Measurements from ENCODE around the gene UBP1.
"Not testable (repeated sequence)": the region's sequence is repeated elsewhere in the genome, so short reads cannot be mapped to it uniquely, and the experiment has no call there.

Gene UBP1

DNA sequence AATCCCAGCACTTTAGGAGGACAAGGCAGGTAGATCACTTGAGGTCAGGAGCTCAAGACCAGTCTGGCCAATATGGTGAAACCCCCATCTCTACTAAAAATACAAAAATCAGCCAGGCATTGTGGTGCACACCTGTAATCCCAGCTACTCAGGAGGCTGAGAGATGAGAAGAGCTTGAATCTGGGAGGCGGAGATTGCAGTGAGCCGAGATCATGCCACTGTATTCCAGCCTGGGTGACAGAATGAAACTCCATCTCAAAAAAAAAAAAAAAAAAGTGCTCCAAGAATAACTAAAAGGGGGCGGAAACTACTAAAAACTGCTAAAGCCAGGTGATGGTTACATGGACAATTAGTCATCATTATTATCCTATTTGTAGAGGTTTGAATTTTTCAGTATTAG, 29.4 kb downstream of the UBP1 start:
- not testable (repeated sequence) for H3K4ac ChIP-seq (ENCODE audit: low read depth, low read length); H3K4me3 ChIP-seq (ENCODE audit: low read length); H3K56ac ChIP-seq (ENCODE audit: low read length); H4K8ac ChIP-seq (ENCODE audit: low read depth, low read length); H3K23ac ChIP-seq (ENCODE audit: low read length); H3K4me1 ChIP-seq (ENCODE audit: control insufficient read depth, low read depth, low read length); H3K79me2 ChIP-seq (ENCODE audit: control insufficient read depth, insufficient read depth, low read length); H3K9ac ChIP-seq (ENCODE audit: low read length); DNase-seq; H3K27ac ChIP-seq (ENCODE audit: low read depth, low read length); H2AK5ac ChIP-seq (ENCODE audit: low read length); H3K36me3 ChIP-seq (ENCODE audit: control insufficient read depth, insufficient read depth, low read length); H3K79me1 ChIP-seq (ENCODE audit: low read length); H3K18ac ChIP-seq (ENCODE audit: low read length); H2BK15ac ChIP-seq (replicated peaks; ENCODE audit: low read depth); H2BK120ac ChIP-seq (ENCODE audit: low read depth, low read length); H2BK5ac ChIP-seq (ENCODE audit: low read length); H4K5ac ChIP-seq (ENCODE audit: low read length); H3K4me2 ChIP-seq (ENCODE audit: low read length); H3K27me3 ChIP-seq (ENCODE audit: insufficient read depth, low read length, poor library complexity)
- WGBS (ENCODE audit: extremely low coverage, insufficient coverage, low lambda C conversion rate): no CpG with 5 or more reads among the region's 3 CpGs

DNA sequence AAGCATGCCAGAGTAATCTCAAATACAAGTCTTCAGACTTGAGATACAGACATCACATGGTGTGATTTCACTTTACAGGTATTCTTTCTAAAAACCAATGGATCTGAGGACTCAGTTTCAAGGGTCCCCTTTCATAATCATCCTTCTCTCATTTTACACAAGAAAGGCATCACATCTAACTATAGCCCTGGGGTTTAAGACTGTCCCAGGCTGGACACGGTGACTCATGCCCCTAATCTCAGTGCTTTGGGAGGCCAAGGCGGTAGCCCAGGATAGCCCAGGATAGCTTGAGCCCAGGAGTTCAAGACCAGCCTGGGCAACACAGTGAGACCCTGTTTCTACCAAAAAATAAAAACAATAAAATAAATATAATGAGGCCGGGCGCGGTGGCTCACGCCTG, 36.4 kb downstream of the UBP1 start:
- Histone ChIP-seq H3K4me1 (ENCODE audit: control insufficient read depth, low read depth, low read length) (no peaks in the 10 kb centered on the region), H3K27me3 (ENCODE audit: insufficient read depth, low read length, poor library complexity) (no peaks in the 10 kb centered on the region), H2BK5ac (ENCODE audit: low read length) (no peak overlapping the region), H4K5ac (ENCODE audit: low read length) (no peak overlapping the region), H3K4ac (ENCODE audit: low read depth, low read length) (no peak overlapping the region), H3K18ac (ENCODE audit: low read length) (no peak overlapping the region), H3K79me1 (ENCODE audit: low read length) (peaks cover 2% of the 10 kb centered on the region), H2BK15ac (replicated peaks; ENCODE audit: low read depth) (no peak overlapping the region), H3K79me2 (ENCODE audit: control insufficient read depth, insufficient read depth, low read length) (no peaks in the 10 kb centered on the region), H3K56ac (ENCODE audit: low read length) (no peak overlapping the region), H2BK120ac (ENCODE audit: low read depth, low read length) (no peak overlapping the region), H3K9ac (ENCODE audit: low read length) (no peak overlapping the region), H4K8ac (ENCODE audit: low read depth, low read length) (no peak overlapping the region), H2AK5ac (ENCODE audit: low read length) (no peak overlapping the region), H3K36me3 (ENCODE audit: control insufficient read depth, insufficient read depth, low read length) (peaks cover 5% of the 10 kb centered on the region), H3K23ac (ENCODE audit: low read length) (no peak overlapping the region), H3K4me3 (ENCODE audit: low read length) (no peak overlapping the region), H3K27ac (ENCODE audit: low read depth, low read length) (no peak overlapping the region), H3K4me2 (ENCODE audit: low read length) (no peak overlapping the region)
- no peak for DNase-seq
- no CpG with 5 or more reads among the region's 6 CpGs for WGBS (ENCODE audit: extremely low coverage, insufficient coverage, low lambda C conversion rate)

DNA sequence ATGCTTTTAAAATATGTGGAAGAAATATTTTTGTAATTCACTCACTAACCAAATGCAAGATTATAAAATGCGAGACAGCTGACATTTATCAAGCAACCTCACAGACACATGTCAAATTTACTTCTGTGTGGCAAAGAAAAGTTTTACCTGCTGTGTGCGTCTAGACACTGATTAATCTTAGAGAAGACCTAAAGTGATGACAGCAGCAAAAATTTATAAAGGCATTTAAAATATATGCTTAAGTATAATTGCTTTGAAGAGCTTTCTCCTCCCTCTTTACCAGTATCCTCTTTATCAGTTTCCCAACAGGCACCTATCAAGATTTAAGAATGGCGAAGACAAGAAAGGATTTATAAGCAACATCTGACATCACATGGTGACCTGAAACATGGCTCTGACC, 37.3 kb downstream of the UBP1 start:
- no peak overlapping the region for H4K5ac ChIP-seq (ENCODE audit: low read length)
- no peak overlapping the region for H3K4ac ChIP-seq (ENCODE audit: low read depth, low read length)
- H3K56ac ChIP-seq (ENCODE audit: low read length): no peak overlapping the region
- peaks cover 9% of the 10 kb centered on the region for H3K36me3 ChIP-seq (ENCODE audit: control insufficient read depth, insufficient read depth, low read length)
- no peak overlapping the region for H3K27ac ChIP-seq (ENCODE audit: low read depth, low read length)
- H3K27me3 ChIP-seq (ENCODE audit: insufficient read depth, low read length, poor library complexity): no peaks in the 10 kb centered on the region
- H3K4me3 ChIP-seq (ENCODE audit: low read length): no peak overlapping the region
- H2BK5ac ChIP-seq (ENCODE audit: low read length): no peak overlapping the region
- H3K9ac ChIP-seq (ENCODE audit: low read length): no peak overlapping the region
- H4K8ac ChIP-seq (ENCODE audit: low read depth, low read length): no peak overlapping the region
- H3K79me1 ChIP-seq (ENCODE audit: low read length): peaks cover 2% of the 10 kb centered on the region
- WGBS (ENCODE audit: extremely low coverage, insufficient coverage, low lambda C conversion rate): no CpG with 5 or more reads among the region's 3 CpGs
- no peak overlapping the region for H2BK15ac ChIP-seq (replicated peaks; ENCODE audit: low read depth)
- no peak for DNase-seq
- H3K79me2 ChIP-seq (ENCODE audit: control insufficient read depth, insufficient read depth, low read length): no peaks in the 10 kb centered on the region
- no peak overlapping the region for H2AK5ac ChIP-seq (ENCODE audit: low read length)
- H3K23ac ChIP-seq (ENCODE audit: low read length): no peak overlapping the region
- no peak overlapping the region for H3K4me2 ChIP-seq (ENCODE audit: low read length)
- H2BK120ac ChIP-seq (ENCODE audit: low read depth, low read length): no peak overlapping the region
- H3K4me1 ChIP-seq (ENCODE audit: control insufficient read depth, low read depth, low read length): no peaks in the 10 kb centered on the region
- H3K18ac ChIP-seq (ENCODE audit: low read length): no peak overlapping the region

DNA sequence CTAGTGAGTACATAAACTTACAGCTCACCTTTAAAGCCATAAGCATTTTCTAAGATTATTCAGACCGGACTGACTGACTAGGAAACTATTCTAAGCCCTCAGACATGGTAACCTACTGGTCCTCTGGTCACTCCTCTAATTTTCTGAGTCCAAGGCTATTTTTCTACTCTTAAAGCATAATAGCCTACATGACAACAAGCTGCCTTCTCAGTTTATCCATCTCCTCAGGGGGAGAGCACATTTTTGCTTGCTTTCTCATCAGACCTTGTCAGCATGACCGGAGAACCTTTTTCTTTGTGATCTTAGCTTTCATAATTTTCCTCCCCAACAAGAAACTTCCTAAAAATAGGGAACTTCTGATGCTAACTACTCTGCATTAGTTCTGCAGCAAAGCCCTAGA, 38.4 kb downstream of the UBP1 start:
- Histone ChIP-seq H3K79me1 (ENCODE audit: low read length) (peaks cover 2% of the 10 kb centered on the region), H3K4me2 (ENCODE audit: low read length) (no peak overlapping the region), H2BK120ac (ENCODE audit: low read depth, low read length) (no peak overlapping the region), H2AK5ac (ENCODE audit: low read length) (no peak overlapping the region), H3K27me3 (ENCODE audit: insufficient read depth, low read length, poor library complexity) (no peaks in the 10 kb centered on the region), H3K56ac (ENCODE audit: low read length) (no peak overlapping the region), H3K4me1 (ENCODE audit: control insufficient read depth, low read depth, low read length) (no peaks in the 10 kb centered on the region), H3K23ac (ENCODE audit: low read length) (no peak overlapping the region), H2BK15ac (replicated peaks; ENCODE audit: low read depth) (no peak overlapping the region), H3K4me3 (ENCODE audit: low read length) (no peak overlapping the region), H3K9ac (ENCODE audit: low read length) (no peak overlapping the region), H4K5ac (ENCODE audit: low read length) (no peak overlapping the region), H2BK5ac (ENCODE audit: low read length) (no peak overlapping the region), H4K8ac (ENCODE audit: low read depth, low read length) (no peak overlapping the region), H3K27ac (ENCODE audit: low read depth, low read length) (no peak overlapping the region), H3K18ac (ENCODE audit: low read length) (no peak overlapping the region), H3K36me3 (ENCODE audit: control insufficient read depth, insufficient read depth, low read length) (peaks cover 9% of the 10 kb centered on the region), H3K79me2 (ENCODE audit: control insufficient read depth, insufficient read depth, low read length) (no peaks in the 10 kb centered on the region), H3K4ac (ENCODE audit: low read depth, low read length) (no peak overlapping the region)
- DNase-seq: no peak
- no CpG with 5 or more reads among the region's 2 CpGs for WGBS (ENCODE audit: extremely low coverage, insufficient coverage, low lambda C conversion rate)

DNA sequence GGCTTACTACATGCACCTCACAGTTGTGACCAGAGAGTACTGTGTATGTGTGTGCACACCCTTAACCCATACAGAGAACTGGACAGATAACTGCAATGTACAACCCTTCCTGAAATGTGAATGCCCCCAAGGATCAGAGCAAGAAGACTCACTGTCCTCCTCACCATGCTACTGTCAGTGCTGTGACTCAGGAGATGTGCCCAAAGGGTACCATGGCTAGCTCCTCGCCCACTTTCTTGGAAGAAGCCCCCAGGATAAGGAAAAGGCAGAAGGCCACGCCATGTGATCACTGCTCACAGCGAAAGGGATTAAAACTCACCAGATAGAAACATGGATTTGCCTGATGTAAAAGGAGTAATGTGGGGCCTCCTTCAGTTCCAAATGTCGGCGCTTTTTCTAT, 41.8 kb downstream of the UBP1 start:
- H3K27me3 ChIP-seq (ENCODE audit: insufficient read depth, low read length, poor library complexity): no peaks in the 10 kb centered on the region
- no peak for DNase-seq
- no peak overlapping the region for H3K4ac ChIP-seq (ENCODE audit: low read depth, low read length)
- H3K18ac ChIP-seq (ENCODE audit: low read length): no peak overlapping the region
- no peak overlapping the region for H3K56ac ChIP-seq (ENCODE audit: low read length)
- no peak overlapping the region for H2BK15ac ChIP-seq (replicated peaks; ENCODE audit: low read depth)
- peaks cover 12% of the 10 kb centered on the region for H3K36me3 ChIP-seq (ENCODE audit: control insufficient read depth, insufficient read depth, low read length)
- H2AK5ac ChIP-seq (ENCODE audit: low read length): no peak overlapping the region
- no peak overlapping the region for H2BK120ac ChIP-seq (ENCODE audit: low read depth, low read length)
- H2BK5ac ChIP-seq (ENCODE audit: low read length): no peak overlapping the region
- no peaks in the 10 kb centered on the region for H3K79me2 ChIP-seq (ENCODE audit: control insufficient read depth, insufficient read depth, low read length)
- H3K4me3 ChIP-seq (ENCODE audit: low read length): no peak overlapping the region
- no peak overlapping the region for H4K5ac ChIP-seq (ENCODE audit: low read length)
- H3K9ac ChIP-seq (ENCODE audit: low read length): no peak overlapping the region
- H4K8ac ChIP-seq (ENCODE audit: low read depth, low read length): no peak overlapping the region
- no peak overlapping the region for H3K27ac ChIP-seq (ENCODE audit: low read depth, low read length)
- H3K4me1 ChIP-seq (ENCODE audit: control insufficient read depth, low read depth, low read length): no peaks in the 10 kb centered on the region
- no CpG with 5 or more reads among the region's 5 CpGs for WGBS (ENCODE audit: extremely low coverage, insufficient coverage, low lambda C conversion rate)
- no peak overlapping the region for H3K23ac ChIP-seq (ENCODE audit: low read length)
- no peak overlapping the region for H3K4me2 ChIP-seq (ENCODE audit: low read length)
- H3K79me1 ChIP-seq (ENCODE audit: low read length): no peaks in the 10 kb centered on the region

DNA sequence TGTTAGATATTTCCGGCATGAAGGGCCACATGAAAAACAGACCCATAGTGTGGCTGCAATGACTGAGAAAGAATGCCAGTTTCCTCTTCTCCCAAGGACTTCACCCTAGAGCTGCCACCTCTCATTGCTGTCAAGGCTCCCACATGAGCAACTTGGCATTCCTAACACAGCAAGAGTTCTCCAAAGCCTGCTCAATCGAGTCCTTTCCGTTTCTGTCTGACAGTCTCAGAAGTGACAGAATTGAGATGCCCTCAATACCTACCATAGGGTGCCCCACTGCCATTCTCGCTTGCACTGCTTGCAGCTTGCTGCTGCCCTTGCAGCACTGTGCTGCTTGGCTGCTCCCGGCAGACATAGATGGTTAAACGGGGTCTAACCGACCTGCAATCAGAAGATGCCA, 44.3 kb downstream of the UBP1 start:
- Histone ChIP-seq H2BK120ac (ENCODE audit: low read depth, low read length) (no peak overlapping the region), H4K8ac (ENCODE audit: low read depth, low read length) (no peak overlapping the region), H3K4ac (ENCODE audit: low read depth, low read length) (no peak overlapping the region), H4K5ac (ENCODE audit: low read length) (no peak overlapping the region), H3K79me2 (ENCODE audit: control insufficient read depth, insufficient read depth, low read length) (no peaks in the 10 kb centered on the region), H2BK15ac (replicated peaks; ENCODE audit: low read depth) (no peak overlapping the region), H3K4me3 (ENCODE audit: low read length) (no peak overlapping the region), H3K27me3 (ENCODE audit: insufficient read depth, low read length, poor library complexity) (no peaks in the 10 kb centered on the region), H3K4me2 (ENCODE audit: low read length) (no peak overlapping the region), H2BK5ac (ENCODE audit: low read length) (no peak overlapping the region), H3K9ac (ENCODE audit: low read length) (no peak overlapping the region), H3K23ac (ENCODE audit: low read length) (no peak overlapping the region), H3K27ac (ENCODE audit: low read depth, low read length) (no peak overlapping the region), H3K56ac (ENCODE audit: low read length) (no peak overlapping the region), H3K36me3 (ENCODE audit: control insufficient read depth, insufficient read depth, low read length) (peaks cover 10% of the 10 kb centered on the region), H2AK5ac (ENCODE audit: low read length) (no peak overlapping the region), H3K18ac (ENCODE audit: low read length) (no peak overlapping the region), H3K4me1 (ENCODE audit: control insufficient read depth, low read depth, low read length) (no peaks in the 10 kb centered on the region), H3K79me1 (ENCODE audit: low read length) (no peaks in the 10 kb centered on the region)
- WGBS (ENCODE audit: extremely low coverage, insufficient coverage, low lambda C conversion rate): no CpG with 5 or more reads among the region's 7 CpGs
- no peak for DNase-seq
